GOT3 (cell line): Measurements from ENCODE around the gene GGPS1.
"Not testable (repeated sequence)": the region's sequence is repeated elsewhere in the genome, so short reads cannot be mapped to it uniquely, and the experiment has no call there.

ENCODE experiments used
- DNase-seq: peaks from one replicate; lab custom pipeline; 2025; ENCODE audit warnings: mixed read lengths; lab: John Stamatoyannopoulos, UW

Gene GGPS1

GRCh38 chr1:235339746-235340145 is 11.4 kb downstream of the GGPS1 start:
- DNase-seq: no peak

GRCh38 chr1:235341334-235341733 is 13.0 kb downstream of the GGPS1 start:
- no peak for DNase-seq

- no peak for DNase-seq
Observed at GRCh38 chr1:235342039-235342438, 13.7 kb downstream of the GGPS1 start.

- DNase-seq: no peak
Observed at GRCh38 chr1:235342471-235342870, 14.1 kb downstream of the GGPS1 start.

GRCh38 chr1:235343726-235344125 is 15.4 kb downstream of the GGPS1 start:
- DNase-seq: no peak

- no peak for DNase-seq
Observed at GRCh38 chr1:235351441-235351840, 23.1 kb downstream of the GGPS1 start.

- no peak for DNase-seq
Observed at GRCh38 chr1:235351898-235352297, 23.5 kb downstream of the GGPS1 start.

GRCh38 chr1:235357485-235358373 is 29.4 kb downstream of the GGPS1 start:
- no peak for DNase-seq

GRCh38 chr1:235358899-235359298 is 30.5 kb downstream of the GGPS1 start:
- DNase-seq: no peak

GRCh38 chr1:235364189-235364588 is 35.8 kb downstream of the GGPS1 start:
- DNase-seq: not testable (repeated sequence)

GRCh38 chr1:235366286-235366685 is 37.9 kb downstream of the GGPS1 start:
- no peak for DNase-seq

- DNase-seq: peak; percentile 90
Observed at GRCh38 chr1:235367000-235367908, 38.9 kb downstream of the GGPS1 start, which contains the start of gene TBCE. TSS of gene TBCE (plus strand) at chr1:235367427. CDS start at chr1:235380050, 12,623 bp downstream.

GRCh38 chr1:235368428-235368827 is 40.1 kb downstream of the GGPS1 start:
- DNase-seq: no peak

- DNase-seq: no peak
Observed at GRCh38 chr1:235369802-235370201, 41.4 kb downstream of the GGPS1 start.

GRCh38 chr1:235375919-235376605 is 47.7 kb downstream of the GGPS1 start:
- no peak for DNase-seq

GRCh38 chr1:235378134-235378735 is 49.9 kb downstream of the GGPS1 start:
- DNase-seq: not testable (repeated sequence)

- DNase-seq: not testable (repeated sequence)
Observed at GRCh38 chr1:235381955-235382739, 53.8 kb downstream of the GGPS1 start.

GRCh38 chr1:235385633-235386032 is 57.3 kb downstream of the GGPS1 start:
- DNase-seq: not testable (repeated sequence)

GRCh38 chr1:235391874-235392273 is 63.5 kb downstream of the GGPS1 start:
- no peak for DNase-seq
